Measurements from ENCODE around the gene DPP6.

GRCh38 chr7:154875297-154875696 is 823.1 kb downstream of the DPP6 start:
- no peak for TF ChIP-seq CTCF (IDR thresholded peaks at IDR 0.05)
- TF ChIP-seq POLR2A (IDR thresholded peaks at IDR 0.05), result no peak

Data from Peyer's patch (tissue), 4 donors.